RWPE1 (cell line): ENCODE data around the gene SLC12A9.

Experiments
- CTCF ChIA-PET: fragments of 350-600 bp; sonication (Branson Sonifier 250); formaldehyde crosslinking; extraction: SDS; loops from one replicate; lab custom pipeline; 2021; lab: Yijun Ruan, JAX
- POLR2A ChIA-PET: fragments of 400-600 bp; formaldehyde crosslinking; extraction: SDS; loops from one replicate; lab custom pipeline; 2020; ENCODE audit warnings: antibody characterized with exemption; ENCODE audit not compliant: low non-redundant PET; lab: Yijun Ruan, JAX
- DNase-seq: peaks from one replicate; pipeline ENCODE4 v3.0.0; 2012; ENCODE audit warnings: low spot score
- H3K27ac ChIP-seq: fragments of 450-650 bp; 2 replicates; pipeline ENCODE4 v1.5.1; 2017
- CTCF ChIP-seq: fragments of 450-650 bp; conservative IDR thresholded peaks from 2 replicates; pipeline ENCODE4 v1.5.1; 2017; ENCODE audit warnings: low read depth, mild to moderate bottlenecking

SLC12A9 gene

GRCh38 chr7:100832281-100832633, 20.3 kb upstream of the SLC12A9 start:
- peak overlapping the region; percentile 10; the same call in 1 of the 2 replicates for H3K27ac ChIP-seq
- ChIA-PET CTCF (interaction anchor here (0.9 to 1.2 kb wide), 4 partner anchors 19 to 112 kb away, joined by 3 to 5 read pairs (median 4); partner anchors contain the start of gene EPO), POLR2A (no interaction called here)
- no peak for TF ChIP-seq CTCF
- no peak for DNase-seq

GRCh38 chr7:100835903-100836811, 16.4 kb upstream of the SLC12A9 start:
- ChIA-PET POLR2A (interaction anchor here (0.5 to 1.1 kb wide), 2 partner anchors 39 to 1286 kb away, joined by 3 read pairs; partner anchors contain the start of gene SRRT), CTCF (interaction anchor here (0.6 kb wide), 1 partner anchor 131 kb away, joined by 3 read pairs; no protein-coding TSS in a partner anchor)
- DNase-seq = peak; percentile 62
- peak overlapping the region; percentile 94 for H3K27ac ChIP-seq
- TF ChIP-seq CTCF = no peak

- no peak for DNase-seq
- CTCF ChIA-PET = interaction anchor here (0.6 kb wide), 1 partner anchor 131 kb away, joined by 3 read pairs; no protein-coding TSS in a partner anchor
- TF ChIP-seq CTCF = no peak
- peak overlapping the region; percentile 94 for H3K27ac ChIP-seq
- POLR2A ChIA-PET = interaction anchor here (1.1 kb wide), 1 partner anchor 39 kb away, joined by 3 read pairs; the partner anchor contains the start of gene SRRT
These were observed 15.8 kb upstream of the SLC12A9 start for GRCh38 chr7:100836812-100837098.

DNA sequence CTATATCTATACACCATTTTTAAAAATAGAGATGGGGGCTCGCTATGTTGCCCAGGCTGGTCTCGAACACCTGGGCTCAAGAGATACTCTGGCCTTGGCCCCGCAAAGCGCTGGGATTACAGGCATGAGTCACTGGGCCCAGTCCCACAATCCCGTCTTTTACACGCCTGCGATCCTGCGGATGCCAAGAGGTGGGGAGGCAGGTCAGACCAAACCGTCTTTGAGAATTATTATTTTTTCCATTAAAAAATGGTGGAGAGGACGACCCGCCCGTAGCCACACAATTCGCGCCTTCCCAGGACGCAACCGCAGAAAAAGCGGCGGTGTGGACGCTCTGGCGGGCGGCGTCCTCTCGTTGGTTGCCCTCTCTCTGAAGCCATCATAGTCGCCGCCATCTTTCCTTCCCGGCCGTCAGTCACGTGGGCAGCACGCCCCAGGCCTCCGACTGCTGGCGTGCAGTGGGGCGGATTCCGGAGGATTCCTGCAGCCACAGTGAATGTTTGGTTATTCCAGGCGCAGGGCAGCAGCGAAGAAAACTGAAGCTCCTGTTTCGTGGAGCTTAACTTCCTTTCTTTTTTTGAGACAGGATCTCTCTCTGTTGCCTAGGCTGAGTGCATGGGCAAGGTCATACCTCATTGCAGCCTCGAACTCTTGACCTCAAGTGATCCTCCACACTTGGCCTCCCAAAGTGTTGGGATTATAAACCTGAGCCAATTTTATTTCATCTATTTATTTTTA, 15.2 kb upstream of the SLC12A9 start:
- peak overlapping the region; percentile 94 for H3K27ac ChIP-seq
- no peak for TF ChIP-seq CTCF
- CTCF ChIA-PET = interaction anchor here (0.6 kb wide), 1 partner anchor 132 kb away, joined by 3 read pairs; no protein-coding TSS in a partner anchor
- POLR2A ChIA-PET = interaction anchor here (1.1 kb wide), 1 partner anchor 38 kb away, joined by 3 read pairs; the partner anchor contains the start of gene SRRT
- peak; percentile 51 for DNase-seq

GRCh38 chr7:100839361-100839760, 13.2 kb upstream of the SLC12A9 start:
- ChIA-PET POLR2A (no interaction called here), CTCF (interaction anchor here (0.6 kb wide), 1 partner anchor 1627 kb away, joined by 5 read pairs; no protein-coding TSS in a partner anchor)
- DNase-seq = no peak
- no peak for TF ChIP-seq CTCF
- peak overlapping the region; percentile 94 for H3K27ac ChIP-seq

DNA sequence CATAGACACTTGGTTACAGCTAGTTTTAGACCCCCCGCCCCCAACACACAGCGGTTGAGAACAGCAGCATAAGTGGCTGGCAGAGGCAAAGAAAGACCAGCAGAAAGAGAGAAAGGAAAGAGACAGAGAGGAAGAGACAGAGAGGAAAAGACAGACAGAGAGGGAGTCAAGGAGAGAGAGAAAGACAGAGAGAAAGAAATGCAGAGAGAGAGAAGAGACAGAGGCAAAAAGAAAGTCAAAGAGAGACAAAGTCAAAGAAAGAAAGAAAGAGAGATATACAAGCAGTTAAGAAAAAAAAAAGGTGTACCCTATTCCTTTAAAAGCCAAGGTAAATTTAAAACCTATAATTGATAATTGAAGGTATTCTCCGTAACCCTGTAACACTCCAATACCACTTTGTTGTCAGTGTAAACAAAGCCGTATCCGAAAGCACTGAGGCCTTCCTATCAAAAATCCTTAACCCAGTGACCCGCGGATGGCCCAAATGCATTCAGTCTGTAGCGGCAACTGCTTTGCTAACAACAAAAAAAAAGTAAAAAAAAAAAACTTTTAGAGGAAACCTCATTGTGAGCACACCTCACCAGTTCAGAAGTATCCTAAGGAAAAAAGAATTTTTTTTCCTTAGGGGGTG, 11.9 kb upstream of the SLC12A9 start:
- DNase-seq = no peak
- H3K27ac ChIP-seq = no peak overlapping the region
- TF ChIP-seq CTCF = no peak
- POLR2A ChIA-PET = no interaction called here
- CTCF ChIA-PET = no interaction called here
